ENCODE measurements around the gene RNF144A. TPM values are rescaled to one million over a fixed set of nuclear protein-coding genes. Genes with fewer than 3 reads are reported as not detected.

Gene RNF144A
- total RNA-seq, 4 donors from 2014 or later: 8.0 to 25.4 (median 15.8) TPM

- Histone ChIP-seq H3K4me3 (no peak overlapping the region), H3K4me1 (peaks cover 2% of the 10 kb centered on the region), H3K27me3 (no peaks in the 10 kb centered on the region), H3K36me3 (no peaks in the 10 kb centered on the region), H3K9me3 (no peaks in the 10 kb centered on the region), H3K27ac (no peak overlapping the region)
- DNase-seq (ENCODE audit: low spot score in 2 of 2): no peak
- 86% methylated on average over 6 of the region's 6 CpGs for WGBS
- no peak for TF ChIP-seq POLR2AphosphoS5 (IDR thresholded peaks at IDR 0.05)
- TF ChIP-seq CTCF (IDR thresholded peaks at IDR 0.05): no peak
- no peak for TF ChIP-seq POLR2A (IDR thresholded peaks at IDR 0.05)
- no peak for TF ChIP-seq EP300 (IDR thresholded peaks at IDR 0.05)
Measured at GRCh38 chr2:6947929-6948676, 30.9 kb downstream of the RNF144A start.

DNA sequence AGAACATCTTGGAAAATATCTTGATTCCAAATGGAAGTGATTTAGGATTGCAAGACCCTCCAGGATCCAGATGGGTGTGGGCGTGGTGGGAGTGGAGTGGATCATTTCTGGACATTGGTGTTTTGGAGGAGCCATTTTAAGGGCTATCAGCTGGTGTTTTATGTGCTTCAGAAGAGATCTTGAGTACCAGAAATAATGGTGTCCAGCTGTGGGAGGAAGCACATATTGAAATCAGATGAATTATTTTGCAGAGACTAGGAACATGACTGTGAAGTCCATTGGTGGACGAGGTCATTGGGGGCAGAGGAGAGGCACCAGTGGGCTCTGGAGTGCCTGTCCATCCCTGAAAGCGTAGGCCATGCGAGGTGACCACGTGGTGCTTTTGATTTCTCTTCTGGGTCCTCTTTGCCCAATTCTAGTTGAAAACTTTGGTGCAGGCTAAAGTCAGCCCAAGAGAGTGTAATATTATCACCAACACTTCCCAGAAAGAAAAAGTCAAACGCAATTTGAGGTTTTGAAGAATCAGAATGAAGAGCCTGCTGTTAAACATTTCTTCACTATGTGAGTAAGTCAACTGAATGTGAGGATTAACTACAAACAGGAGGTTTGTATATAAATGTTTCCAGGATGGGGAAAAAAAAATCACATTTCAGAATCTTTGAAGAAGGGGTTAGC is 31.6 kb downstream of the RNF144A start:
- no peak overlapping the region for H3K4me3 ChIP-seq
- H3K9me3 ChIP-seq: no peaks in the 10 kb centered on the region
- peaks cover 2% of the 10 kb centered on the region for H3K4me1 ChIP-seq
- TF ChIP-seq CTCF (IDR thresholded peaks at IDR 0.05) (no peak), EP300 (IDR thresholded peaks at IDR 0.05) (no peak), POLR2A (IDR thresholded peaks at IDR 0.05) (no peak), POLR2AphosphoS5 (IDR thresholded peaks at IDR 0.05) (no peak)
- H3K36me3 ChIP-seq: no peaks in the 10 kb centered on the region
- DNase-seq (ENCODE audit: low spot score in 2 of 2): no peak
- H3K27me3 ChIP-seq: no peaks in the 10 kb centered on the region
- WGBS: 84% methylated on average over 6 of the region's 6 CpGs
- H3K27ac ChIP-seq: no peak overlapping the region

DNA sequence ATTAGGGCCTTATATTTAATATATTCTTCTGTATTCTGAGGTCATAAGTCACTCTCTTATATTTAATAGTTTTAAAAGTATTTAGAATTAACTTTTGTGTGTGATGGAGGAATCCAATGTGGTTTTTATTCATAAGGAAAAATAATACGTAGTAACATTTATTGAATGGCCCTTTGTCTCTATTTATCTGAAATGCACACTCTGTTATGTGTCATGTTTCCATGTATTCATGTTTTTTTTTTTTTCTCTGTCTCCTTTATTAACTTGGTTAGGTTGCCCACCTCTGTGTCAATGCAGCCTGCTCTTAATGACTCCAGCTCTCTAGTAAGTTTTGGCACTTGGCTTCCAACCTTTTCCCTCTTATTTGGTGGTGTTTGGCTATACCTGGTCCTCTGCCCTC is 33.8 kb downstream of the RNF144A start:
- Histone ChIP-seq H3K36me3 (no peaks in the 10 kb centered on the region), H3K27me3 (no peaks in the 10 kb centered on the region), H3K9me3 (no peaks in the 10 kb centered on the region), H3K27ac (no peak overlapping the region), H3K4me1 (peaks cover 12% of the 10 kb centered on the region), H3K4me3 (no peak overlapping the region)
- no peak for DNase-seq (ENCODE audit: low spot score in 2 of 2)
- WGBS: 85% methylated on average over 1 of the region's 1 CpG
- TF ChIP-seq EP300 (IDR thresholded peaks at IDR 0.05) (no peak), POLR2AphosphoS5 (IDR thresholded peaks at IDR 0.05) (no peak), CTCF (IDR thresholded peaks at IDR 0.05) (no peak), POLR2A (IDR thresholded peaks at IDR 0.05) (no peak)

GRCh38 chr2:6952101-6952500 is 34.9 kb downstream of the RNF144A start:
- WGBS: 58% methylated on average over 3 of the region's 3 CpGs
- no peak overlapping the region for H3K4me3 ChIP-seq
- H3K27ac ChIP-seq: no peak overlapping the region
- H3K27me3 ChIP-seq: no peaks in the 10 kb centered on the region
- H3K4me1 ChIP-seq: peaks cover 16% of the 10 kb centered on the region
- H3K9me3 ChIP-seq: no peaks in the 10 kb centered on the region
- no peak for TF ChIP-seq CTCF (IDR thresholded peaks at IDR 0.05)
- no peak for TF ChIP-seq POLR2AphosphoS5 (IDR thresholded peaks at IDR 0.05)
- TF ChIP-seq EP300 (IDR thresholded peaks at IDR 0.05): no peak
- TF ChIP-seq POLR2A (IDR thresholded peaks at IDR 0.05): no peak
- no peak for DNase-seq (ENCODE audit: low spot score in 2 of 2)
- H3K36me3 ChIP-seq: no peaks in the 10 kb centered on the region

- TF ChIP-seq POLR2AphosphoS5 (IDR thresholded peaks at IDR 0.05): no peak
- TF ChIP-seq CTCF (IDR thresholded peaks at IDR 0.05): no peak
- no peak for TF ChIP-seq EP300 (IDR thresholded peaks at IDR 0.05)
- no peak for TF ChIP-seq POLR2A (IDR thresholded peaks at IDR 0.05)
- Histone ChIP-seq H3K4me1 (peaks cover 14% of the 10 kb centered on the region), H3K9me3 (no peaks in the 10 kb centered on the region), H3K4me3 (no peak overlapping the region), H3K27ac (no peak overlapping the region), H3K36me3 (no peaks in the 10 kb centered on the region), H3K27me3 (no peaks in the 10 kb centered on the region)
- no peak for DNase-seq (ENCODE audit: low spot score in 2 of 2)
- WGBS: 75% methylated on average over 4 of the region's 4 CpGs
Measured at GRCh38 chr2:6954586-6954985, 37.4 kb downstream of the RNF144A start.

Data from suprapubic skin (tissue), 4 donors.